Mesenchymal stem cell (in vitro differentiated cells and primary cell): Measurements from ENCODE around the gene FOXN3.

ENCODE experiments used
- DNase-seq: peaks from one replicate; pipeline ENCODE4 v3.0.0-alpha.2; 2013
- H2AFZ ChIP-seq: one replicate; pipeline ENCODE4 v1.6.1; 2013; ENCODE audit warnings: low read depth, mild to moderate bottlenecking, control low read depth, inconsistent platforms, low read length, moderate library complexity
- H2AK5ac ChIP-seq: 2 replicates; pipeline ENCODE4 v1.6.1; 2013; ENCODE audit warnings: low read length, moderate library complexity, mild to moderate bottlenecking, inconsistent platforms; ENCODE audit not compliant: severe bottlenecking
- H2BK120ac ChIP-seq: one replicate; pipeline ENCODE4 v1.6.1; 2013; ENCODE audit warnings: low read depth, mild to moderate bottlenecking, inconsistent platforms, low read length, moderate library complexity
- H2BK12ac ChIP-seq, 2 experiments: one replicate each; pipeline ENCODE4 v1.6.1; 2013; ENCODE audit warnings: inconsistent platforms in 2 of 2, low read length in 2 of 2, mild to moderate bottlenecking in 2 of 2, moderate library complexity in 2 of 2, control low read depth in 1 of 2
- H2BK15ac ChIP-seq: one replicate; pipeline ENCODE4 v1.6.1; 2013; ENCODE audit warnings: mild to moderate bottlenecking, low read depth, inconsistent platforms; ENCODE audit not compliant: poor library complexity, severe bottlenecking
- H2BK5ac ChIP-seq: 2 replicates; pipeline ENCODE4 v1.6.1; 2013; ENCODE audit warnings: low read depth, mild to moderate bottlenecking, low read length, control low read depth, inconsistent platforms; ENCODE audit not compliant: poor library complexity, severe bottlenecking
- H3K14ac ChIP-seq, 2 experiments: one replicate each; pipeline ENCODE4 v1.6.1; 2013; ENCODE audit warnings: inconsistent platforms in 2 of 2, low read length in 2 of 2, control low read depth in 1 of 2, mild to moderate bottlenecking in 1 of 2, moderate library complexity in 1 of 2
- H3K18ac ChIP-seq, 2 experiments: one replicate each; pipeline ENCODE4 v1.6.1; 2013; ENCODE audit warnings: inconsistent platforms in 2 of 2, low read length in 2 of 2, control low read depth in 1 of 2, low read depth in 1 of 2, mild to moderate bottlenecking in 1 of 2
- H3K23ac ChIP-seq, 2 experiments: one replicate each; pipeline ENCODE4 v1.6.1; 2013; ENCODE audit warnings: inconsistent platforms in 2 of 2, low read length in 2 of 2, mild to moderate bottlenecking in 2 of 2, moderate library complexity in 2 of 2, control low read depth in 1 of 2
- H3K27ac ChIP-seq: 2 replicates; pipeline ENCODE4 v1.5.1; 2013; ENCODE audit warnings: mild to moderate bottlenecking, moderate library complexity, low read length, control low read depth, inconsistent platforms; ENCODE audit not compliant: poor library complexity, severe bottlenecking
- H3K27me3 ChIP-seq, 2 experiments: 2 replicates each; pipeline versions ENCODE4 v1.6.1 to v1.7.0; 2013; ENCODE audit warnings: low read length in 2 of 2, mild to moderate bottlenecking in 2 of 2, moderate library complexity in 2 of 2, control low read depth in 1 of 2, inconsistent platforms in 1 of 2; ENCODE audit not compliant: control insufficient read depth in 1 of 2, insufficient read depth in 1 of 2
- H3K36me3 ChIP-seq, 2 experiments: 2 replicates each; pipeline versions ENCODE4 v1.6.1 to v1.7.0; 2013; ENCODE audit warnings: low read length in 2 of 2, control low read depth in 1 of 2, inconsistent platforms in 1 of 2, low read depth in 1 of 2, mild to moderate bottlenecking in 1 of 2; ENCODE audit not compliant: insufficient read depth in 2 of 2, control insufficient read depth in 1 of 2
- H3K4ac ChIP-seq, 2 experiments: one replicate each; pipeline ENCODE4 v1.6.1; 2013; ENCODE audit warnings: inconsistent platforms in 2 of 2, low read length in 2 of 2, mild to moderate bottlenecking in 2 of 2, moderate library complexity in 2 of 2, control low read depth in 1 of 2, low read depth in 1 of 2
- H3K4me1 ChIP-seq: 2 replicates; pipeline ENCODE4 v1.6.1; 2013; ENCODE audit warnings: low read depth, low read length, control low read depth; ENCODE audit not compliant: control insufficient read depth, insufficient read depth
- H3K4me2 ChIP-seq: 2 replicates; pipeline ENCODE4 v1.6.1; 2013; ENCODE audit warnings: low read length, mild to moderate bottlenecking, inconsistent platforms; ENCODE audit not compliant: poor library complexity, severe bottlenecking
- H3K4me3 ChIP-seq, 2 experiments: 2 replicates each; pipeline versions ENCODE4 v1.5.1 to v1.7.0; 2013; ENCODE audit warnings: low read length in 2 of 2, mild to moderate bottlenecking in 2 of 2, control low read depth in 1 of 2, low read depth in 1 of 2; ENCODE audit not compliant: insufficient read depth in 1 of 2
- H3K79me1 ChIP-seq: replicated peaks from 2 replicates; pipeline ENCODE4 v1.6.1; 2013; ENCODE audit warnings: mild to moderate bottlenecking, control low read depth, low read length, inconsistent platforms; ENCODE audit not compliant: poor library complexity, severe bottlenecking
- H3K9ac ChIP-seq: 2 replicates; pipeline ENCODE4 v1.7.0; 2013; ENCODE audit warnings: mild to moderate bottlenecking, low read length, moderate library complexity
- H3K9me3 ChIP-seq: 2 replicates; pipeline ENCODE4 v1.7.0; 2013; ENCODE audit warnings: mild to moderate bottlenecking, low read length; ENCODE audit not compliant: control insufficient read depth
- H4K8ac ChIP-seq: one replicate; pipeline ENCODE4 v1.6.1; 2013; ENCODE audit warnings: inconsistent platforms, mild to moderate bottlenecking, low read length, moderate library complexity
- H4K91ac ChIP-seq: one replicate; pipeline ENCODE4 v1.6.1; 2013; ENCODE audit warnings: mild to moderate bottlenecking, low read length, inconsistent platforms
- WGBS: methylation state at CpG from one replicate; pipeline ENCODE4 v1.1.7; 2013; ENCODE audit warnings: mixed read lengths; 5-methylcytosine and 5-hydroxymethylcytosine counted together

FOXN3 gene

GRCh38 chr14:89178800-89179535 lies 238.1 kb downstream of the FOXN3 start:
- 96% methylated on average over 6 of the region's 7 CpGs for WGBS

DNA sequence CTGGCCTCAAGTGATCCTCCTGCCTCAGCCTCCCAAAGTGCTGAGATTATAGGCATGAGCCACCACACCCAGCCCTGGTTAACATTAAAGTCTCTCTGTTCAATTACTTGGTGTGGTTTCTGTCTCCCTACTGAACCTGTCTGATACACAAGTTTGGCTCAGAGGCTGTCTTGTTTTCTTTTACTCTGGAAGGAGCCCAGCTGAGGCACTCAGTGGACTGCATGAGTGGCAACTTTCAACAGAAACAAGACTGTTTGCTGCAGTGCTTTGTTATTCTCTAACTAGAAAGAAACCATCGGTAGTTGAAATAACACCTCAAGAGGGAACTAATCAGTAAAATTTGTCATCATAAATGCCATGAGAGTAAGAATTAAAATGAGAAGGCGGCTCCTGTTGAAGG lies 238.7 kb downstream of the FOXN3 start:
- no peak overlapping the region for H3K14ac ChIP-seq
- no peak overlapping the region for H2BK12ac ChIP-seq
- H2AFZ ChIP-seq, result no peak overlapping the region
- H3K4ac ChIP-seq, result no peak overlapping the region
- H2BK120ac ChIP-seq, result no peak overlapping the region
- H3K27ac ChIP-seq, result peak overlapping the region; percentile 33
- no peak overlapping the region for H3K9ac ChIP-seq
- no peak overlapping the region for H2BK15ac ChIP-seq
- H3K4me2 ChIP-seq, result no peak overlapping the region
- no peak overlapping the region for H4K8ac ChIP-seq
- H3K4me1 ChIP-seq, result peaks cover 3% of the 10 kb centered on the region
- peaks cover 20 to 22% of the 10 kb centered on the region in 2 experiments for H3K36me3 ChIP-seq
- H3K9me3 ChIP-seq, result no peaks in the 10 kb centered on the region
- H3K18ac ChIP-seq, result no peak overlapping the region
- H3K27me3 ChIP-seq, result no peaks in the 10 kb centered on the region
- no peak for DNase-seq
- H3K79me1 ChIP-seq, result peaks cover 9% of the 10 kb centered on the region
- H3K4me3 ChIP-seq, result no peak overlapping the region
- H3K23ac ChIP-seq, result no peak overlapping the region
- 96% methylated on average over 2 of the region's 2 CpGs for WGBS
- H2BK5ac ChIP-seq, result no peak overlapping the region
- H4K91ac ChIP-seq, result no peak overlapping the region
- no peak overlapping the region for H2AK5ac ChIP-seq

More at GRCh38 chr14:89178800-89179535, 238.1 kb downstream of the FOXN3 start:
- Histone ChIP-seq H2BK15ac (no peak overlapping the region), H3K23ac (no peak overlapping the region), H3K9ac (no peak overlapping the region), H4K91ac (no peak overlapping the region), H3K4me1 (peaks cover 3% of the 10 kb centered on the region), H3K9me3 (no peaks in the 10 kb centered on the region), H3K18ac (no peak overlapping the region), H3K27ac (peak overlapping the region; percentile 33), H3K14ac (no peak overlapping the region), H3K27me3 (no peaks in the 10 kb centered on the region), H2BK120ac (no peak overlapping the region), H3K4ac (no peak overlapping the region), H2AK5ac (no peak overlapping the region), H3K36me3 (peaks cover 18 to 22% of the 10 kb centered on the region in 2 experiments), H4K8ac (no peak overlapping the region), H3K4me2 (no peak overlapping the region), H2AFZ (no peak overlapping the region), H3K4me3 (no peak overlapping the region), H3K79me1 (peaks cover 9% of the 10 kb centered on the region), H2BK12ac (no peak overlapping the region), H2BK5ac (no peak overlapping the region)
- DNase-seq, result peak; percentile 12

DNA sequence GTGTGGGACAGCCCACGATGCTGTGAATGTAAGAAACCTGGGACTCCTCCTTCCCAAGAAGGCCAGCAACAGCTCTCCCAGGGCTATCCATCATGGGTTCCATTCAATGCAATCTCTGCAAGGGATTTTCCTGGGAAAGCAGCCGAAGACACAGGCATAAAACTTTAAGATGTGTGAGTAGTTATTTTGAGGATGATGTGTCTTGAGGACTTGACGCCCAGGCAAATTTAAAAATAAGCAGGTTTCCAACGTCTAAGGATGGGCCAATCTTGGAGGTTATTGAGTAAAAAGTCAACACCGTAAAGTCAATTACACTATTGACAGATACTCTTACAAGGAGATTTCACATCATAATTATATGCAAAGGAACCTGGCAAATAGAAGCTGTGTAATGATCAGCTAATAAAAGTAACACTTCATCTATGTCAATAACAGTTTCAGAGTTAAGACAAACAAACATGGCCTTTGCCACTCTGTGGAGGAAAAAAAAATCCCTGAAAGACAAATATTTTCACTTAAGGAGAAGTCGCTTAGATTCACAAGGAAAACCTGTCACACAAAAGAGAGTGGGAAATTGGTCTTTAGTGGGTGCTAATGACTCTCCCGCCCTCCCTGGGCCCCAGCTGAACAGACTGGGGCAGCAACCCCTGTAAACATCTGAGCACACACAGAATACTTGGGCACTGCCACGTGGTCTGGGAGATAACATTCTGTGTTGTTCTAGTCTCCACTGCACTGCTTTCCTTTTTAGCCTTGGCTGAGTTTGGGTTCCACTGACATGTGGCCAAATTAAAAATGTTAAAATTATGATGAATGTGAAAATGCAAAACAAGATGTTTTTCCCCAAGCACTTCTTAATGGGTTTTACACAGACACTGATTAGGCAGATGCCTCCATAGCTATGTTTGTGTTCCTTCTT lies 240.9 kb downstream of the FOXN3 start:
- H3K4me1 ChIP-seq, result peaks cover 3% of the 10 kb centered on the region
- H3K4me3 ChIP-seq, result no peak overlapping the region
- H3K23ac ChIP-seq, result no peak overlapping the region
- no peak overlapping the region for H3K18ac ChIP-seq
- no peak overlapping the region for H3K27ac ChIP-seq
- no peak for DNase-seq
- H3K9me3 ChIP-seq, result no peaks in the 10 kb centered on the region
- H2BK5ac ChIP-seq, result no peak overlapping the region
- no peak overlapping the region for H3K14ac ChIP-seq
- H2BK15ac ChIP-seq, result no peak overlapping the region
- no peak overlapping the region for H2BK120ac ChIP-seq
- H2AK5ac ChIP-seq, result no peak overlapping the region
- H3K27me3 ChIP-seq, result no peaks in the 10 kb centered on the region
- no peak overlapping the region for H3K9ac ChIP-seq
- peaks cover 6% of the 10 kb centered on the region for H3K79me1 ChIP-seq
- peaks cover 20 to 26% of the 10 kb centered on the region in 2 experiments for H3K36me3 ChIP-seq
- no peak overlapping the region for H4K91ac ChIP-seq
- H3K4me2 ChIP-seq, result no peak overlapping the region
- 91% methylated on average over 7 of the region's 8 CpGs for WGBS
- H2BK12ac ChIP-seq, result no peak overlapping the region
- H2AFZ ChIP-seq, result no peak overlapping the region
- no peak overlapping the region for H4K8ac ChIP-seq
- H3K4ac ChIP-seq, result no peak overlapping the region

- Histone ChIP-seq H4K91ac (no peak overlapping the region), H3K4me3 (no peak overlapping the region), H3K27ac (no peak overlapping the region), H3K23ac (no peak overlapping the region), H3K9me3 (no peaks in the 10 kb centered on the region), H3K79me1 (peaks cover 5% of the 10 kb centered on the region), H2AFZ (no peak overlapping the region), H3K14ac (no peak overlapping the region), H2BK12ac (no peak overlapping the region), H3K18ac (no peak overlapping the region), H3K4ac (no peak overlapping the region), H2BK120ac (no peak overlapping the region), H3K27me3 (no peaks in the 10 kb centered on the region), H3K9ac (no peak overlapping the region), H4K8ac (no peak overlapping the region), H2BK15ac (no peak overlapping the region), H3K36me3 (peaks cover 11 to 23% of the 10 kb centered on the region in 2 experiments), H2AK5ac (no peak overlapping the region), H3K4me2 (no peak overlapping the region), H3K4me1 (no peaks in the 10 kb centered on the region), H2BK5ac (no peak overlapping the region)
- DNase-seq, result no peak
Observed at GRCh38 chr14:89171628-89172027, 245.4 kb downstream of the FOXN3 start.
